ENCODE measurements around the gene POU3F1.

- TF ChIP-seq CTCF (IDR thresholded peaks at IDR 0.05; ENCODE audit: low read depth, low read length, poor library complexity, severe bottlenecking) = no peak
- no peak for TF ChIP-seq EZH2phosphoT487 (IDR thresholded peaks at IDR 0.05; ENCODE audit: borderline replicate concordance, low read length)
These were observed 31.7 kb downstream of the POU3F1 start for GRCh38 chr1:38014724-38015424.
